Stromal cell of bone marrow (primary cell): ENCODE results near the gene TRAF7.
"Not testable (repeated sequence)": the region's sequence is repeated elsewhere in the genome, so short reads cannot be mapped to it uniquely, and the experiment has no call there.

Experiments
- DNase-seq: peaks from one replicate; pipeline ENCODE4 v3.0.0-alpha.2; 2012; ENCODE audit warnings: low read depth

Gene TRAF7

GRCh38 chr16:2155091-2155950 is at the start of gene TRAF7:
TSS of gene TRAF7 (plus strand) at chr16:2155782. CDS start at chr16:2163921, 8,139 bp downstream.
- peak; percentile 100 for DNase-seq

- not testable (repeated sequence) for DNase-seq
Measured at GRCh38 chr16:2106211-2106610, 49.4 kb upstream of the TRAF7 start.

GRCh38 chr16:2107121-2107790 is 48.3 kb upstream of the TRAF7 start:
- peak; percentile 69 for DNase-seq

- DNase-seq: not testable (repeated sequence)
Measured at GRCh38 chr16:2107791-2108125, 47.8 kb upstream of the TRAF7 start.

- not testable (repeated sequence) for DNase-seq
Measured at GRCh38 chr16:2108446-2109270, 46.9 kb upstream of the TRAF7 start.

- DNase-seq: not testable (repeated sequence)
Measured at GRCh38 chr16:2109271-2109580, 46.4 kb upstream of the TRAF7 start.

- not testable (repeated sequence) for DNase-seq
Measured at GRCh38 chr16:2109872-2110271, 45.7 kb upstream of the TRAF7 start.

GRCh38 chr16:2110332-2111008 is 45.1 kb upstream of the TRAF7 start:
- not testable (repeated sequence) for DNase-seq

GRCh38 chr16:2111009-2111353 is 44.6 kb upstream of the TRAF7 start:
- DNase-seq: not testable (repeated sequence)

- DNase-seq: not testable (repeated sequence)
Measured at GRCh38 chr16:2111412-2112335, 43.9 kb upstream of the TRAF7 start.

GRCh38 chr16:2112539-2113106 is 43.0 kb upstream of the TRAF7 start:
- not testable (repeated sequence) for DNase-seq

GRCh38 chr16:2114225-2114624 is 41.4 kb upstream of the TRAF7 start:
- not testable (repeated sequence) for DNase-seq

- DNase-seq: not testable (repeated sequence)
Measured at GRCh38 chr16:2114885-2115590, 40.5 kb upstream of the TRAF7 start.

GRCh38 chr16:2115591-2115973 is 40.0 kb upstream of the TRAF7 start:
- DNase-seq: no peak

- DNase-seq: not testable (repeated sequence)
Measured at GRCh38 chr16:2116428-2116827, 39.2 kb upstream of the TRAF7 start.

- DNase-seq: not testable (repeated sequence)
Measured at GRCh38 chr16:2117341-2117740, 38.2 kb upstream of the TRAF7 start.

GRCh38 chr16:2117960-2118722 is 37.4 kb upstream of the TRAF7 start:
- not testable (repeated sequence) for DNase-seq

GRCh38 chr16:2121325-2121724 is 34.3 kb upstream of the TRAF7 start:
- peak; percentile 59 for DNase-seq

GRCh38 chr16:2121853-2122252 is 33.7 kb upstream of the TRAF7 start:
- no peak for DNase-seq
